Natural killer cell (primary cell): ENCODE data around the gene CIAO3. TPM values are rescaled to one million over a fixed set of nuclear protein-coding genes. Genes with fewer than 3 reads are reported as not detected.

Experiments
- ATAC-seq, 3 donors: fragments of 150-1000 bp in 2 of 3; fragments of 200-7000 bp in 1 of 3; cut with Tn5 transposase; 1 replicate in 1 of 3; 2 replicates in 2 of 3; pipeline ENCODE4 v1.10.0; 2021; ENCODE audit warnings: mild to moderate bottlenecking in 2 of 3, moderate library complexity in 2 of 3
- DNase-seq, 2 donors: peaks; one replicate each; pipeline versions ENCODE4 v3.0.0 to v3.0.0-alpha.2; 2013 to 2021; ENCODE audit warnings: mixed read lengths in 1 of 2
- H3K27ac ChIP-seq: one replicate; pipeline ENCODE4 v1.5.1; 2013; ENCODE audit warnings: mild to moderate bottlenecking, low read length
- H3K27me3 ChIP-seq: one replicate; pipeline ENCODE4 v1.6.1; 2013; ENCODE audit warnings: low read length; ENCODE audit not compliant: control insufficient read depth, insufficient read depth
- H3K36me3 ChIP-seq: one replicate; pipeline ENCODE4 v1.6.1; 2013; ENCODE audit warnings: low read length; ENCODE audit not compliant: control insufficient read depth, insufficient read depth
- H3K4me1 ChIP-seq: one replicate; pipeline ENCODE4 v1.6.1; 2013; ENCODE audit warnings: low read length; ENCODE audit not compliant: control insufficient read depth, insufficient read depth
- H3K4me3 ChIP-seq: one replicate; pipeline ENCODE4 v1.5.1; 2013; ENCODE audit warnings: low read length
- H3K9me3 ChIP-seq: one replicate; pipeline ENCODE4 v1.6.1; 2013; ENCODE audit warnings: low read length; ENCODE audit not compliant: control insufficient read depth, insufficient read depth
- H3K27ac Mint-ChIP-seq, 2 donors: one replicate each; pipeline ENCODE4 v1.8.0; 2022; ENCODE audit warnings: mild to moderate bottlenecking in 2 of 2, mixed read lengths in 2 of 2, moderate library complexity in 1 of 2
- H3K27me3 Mint-ChIP-seq, 2 donors: one replicate each; pipeline ENCODE4 v1.8.0; 2022; ENCODE audit warnings: low read depth in 2 of 2, mixed read lengths in 2 of 2
- H3K36me3 Mint-ChIP-seq: one replicate; pipeline ENCODE4 v1.8.0; 2022; ENCODE audit warnings: mixed read lengths
- H3K4me1 Mint-ChIP-seq, 2 donors: one replicate each; pipeline ENCODE4 v1.8.0; 2022; ENCODE audit warnings: mixed read lengths in 2 of 2
- H3K4me3 Mint-ChIP-seq: one replicate; pipeline ENCODE4 v1.8.0; 2022; ENCODE audit warnings: mild to moderate bottlenecking, moderate library complexity, mixed read lengths
- H3K9me3 Mint-ChIP-seq, 2 donors: one replicate each; pipeline ENCODE4 v1.8.0; 2022; ENCODE audit warnings: mixed read lengths in 2 of 2
- WGBS: methylation state at CpG from one replicate; pipeline ENCODE4 v1.1.7; 2013; ENCODE audit warnings: missing lambda C conversion rate; ENCODE audit not compliant: insufficient coverage; 5-methylcytosine and 5-hydroxymethylcytosine counted together
- intact Hi-C: fragments of 100-400 bp; cut with micrococcal nuclease; formaldehyde crosslinking; loops from one replicate; pipeline ENCODE4 v1.14.2; 2022
- total RNA-seq, 4 donors: library from RNA; stranded (reverse); fragments of 120-200 nt in 1 of 4; gene quantifications; one replicate each; pipeline versions ENCODE4 v1.2.3 to v1.2.4, GENCODE V29; 2013 to 2022
- TF ChIP-seq, protein P1 (sequence below): fragments of 200-600 bp; IDR thresholded peaks from one replicate; pipeline ENCODE4 v1.8.0; 2022; ENCODE audit warnings: antibody characterized with exemption

The CIAO3 gene
- total RNA-seq, 3 donors from 2014 or later (not counting 1 experiment from before 2014, with no cell fraction given), result 36.9 to 39.8 (median 37.5) TPM

DNA sequence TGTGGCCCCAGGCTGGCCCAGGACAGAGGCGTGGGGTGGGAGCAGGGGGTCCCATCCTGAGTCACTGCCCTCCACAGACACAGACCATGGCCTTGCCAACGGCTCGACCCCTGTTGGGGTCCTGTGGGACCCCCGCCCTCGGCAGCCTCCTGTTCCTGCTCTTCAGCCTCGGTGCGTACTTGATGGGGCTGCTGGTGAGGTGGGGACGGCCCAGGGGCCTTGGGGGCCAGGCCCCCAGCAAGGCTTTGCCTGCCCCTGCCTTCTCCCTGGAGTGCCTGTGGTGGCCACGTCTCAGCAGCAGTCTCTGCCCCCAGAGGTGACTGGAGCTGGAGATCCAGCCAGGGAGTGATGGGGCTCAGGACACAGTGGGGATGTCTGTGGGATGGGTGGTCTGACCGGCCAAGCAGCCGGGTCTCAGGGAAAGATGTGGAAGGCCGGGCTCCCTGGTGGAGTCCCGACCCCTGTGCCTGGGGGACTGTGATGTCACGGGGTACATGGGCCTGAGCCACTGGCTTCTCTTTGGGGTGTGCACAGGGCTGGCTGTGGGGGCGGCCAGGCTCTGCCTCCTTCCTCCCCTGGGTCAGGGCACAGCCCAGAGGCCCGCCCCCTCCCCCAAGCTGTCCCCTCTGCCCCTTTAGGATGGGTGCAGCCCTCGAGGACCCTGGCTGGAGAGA lies 21.9 kb upstream of the CIAO3 start:
- no peak overlapping the region for H3K27ac Mint-ChIP-seq
- intact Hi-C loops, result no loop called here
- H3K9me3 ChIP-seq, result no peaks in the 10 kb centered on the region
- TF ChIP-seq, protein P1, sequence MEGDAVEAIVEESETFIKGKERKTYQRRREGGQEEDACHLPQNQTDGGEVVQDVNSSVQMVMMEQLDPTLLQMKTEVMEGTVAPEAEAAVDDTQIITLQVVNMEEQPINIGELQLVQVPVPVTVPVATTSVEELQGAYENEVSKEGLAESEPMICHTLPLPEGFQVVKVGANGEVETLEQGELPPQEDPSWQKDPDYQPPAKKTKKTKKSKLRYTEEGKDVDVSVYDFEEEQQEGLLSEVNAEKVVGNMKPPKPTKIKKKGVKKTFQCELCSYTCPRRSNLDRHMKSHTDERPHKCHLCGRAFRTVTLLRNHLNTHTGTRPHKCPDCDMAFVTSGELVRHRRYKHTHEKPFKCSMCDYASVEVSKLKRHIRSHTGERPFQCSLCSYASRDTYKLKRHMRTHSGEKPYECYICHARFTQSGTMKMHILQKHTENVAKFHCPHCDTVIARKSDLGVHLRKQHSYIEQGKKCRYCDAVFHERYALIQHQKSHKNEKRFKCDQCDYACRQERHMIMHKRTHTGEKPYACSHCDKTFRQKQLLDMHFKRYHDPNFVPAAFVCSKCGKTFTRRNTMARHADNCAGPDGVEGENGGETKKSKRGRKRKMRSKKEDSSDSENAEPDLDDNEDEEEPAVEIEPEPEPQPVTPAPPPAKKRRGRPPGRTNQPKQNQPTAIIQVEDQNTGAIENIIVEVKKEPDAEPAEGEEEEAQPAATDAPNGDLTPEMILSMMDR, result no peak
- peaks cover 0 to 2% of the 10 kb centered on the region in 2 donors for H3K4me1 Mint-ChIP-seq
- H3K36me3 Mint-ChIP-seq, result no peaks in the 10 kb centered on the region
- 86% methylated on average over 17 of the region's 17 CpGs for WGBS
- H3K27me3 ChIP-seq, result no peaks in the 10 kb centered on the region
- H3K4me3 Mint-ChIP-seq, result no peak overlapping the region
- H3K36me3 ChIP-seq, result no peaks in the 10 kb centered on the region
- no peaks in the 10 kb centered on the region for H3K4me1 ChIP-seq
- H3K9me3 Mint-ChIP-seq, result no peaks in the 10 kb centered on the region
- H3K27me3 Mint-ChIP-seq, result peaks cover 0 to 2% of the 10 kb centered on the region in 2 donors
- ATAC-seq, result no peak
- H3K27ac ChIP-seq, result no peak overlapping the region
- no peak overlapping the region for H3K4me3 ChIP-seq
- no peak for DNase-seq

DNA sequence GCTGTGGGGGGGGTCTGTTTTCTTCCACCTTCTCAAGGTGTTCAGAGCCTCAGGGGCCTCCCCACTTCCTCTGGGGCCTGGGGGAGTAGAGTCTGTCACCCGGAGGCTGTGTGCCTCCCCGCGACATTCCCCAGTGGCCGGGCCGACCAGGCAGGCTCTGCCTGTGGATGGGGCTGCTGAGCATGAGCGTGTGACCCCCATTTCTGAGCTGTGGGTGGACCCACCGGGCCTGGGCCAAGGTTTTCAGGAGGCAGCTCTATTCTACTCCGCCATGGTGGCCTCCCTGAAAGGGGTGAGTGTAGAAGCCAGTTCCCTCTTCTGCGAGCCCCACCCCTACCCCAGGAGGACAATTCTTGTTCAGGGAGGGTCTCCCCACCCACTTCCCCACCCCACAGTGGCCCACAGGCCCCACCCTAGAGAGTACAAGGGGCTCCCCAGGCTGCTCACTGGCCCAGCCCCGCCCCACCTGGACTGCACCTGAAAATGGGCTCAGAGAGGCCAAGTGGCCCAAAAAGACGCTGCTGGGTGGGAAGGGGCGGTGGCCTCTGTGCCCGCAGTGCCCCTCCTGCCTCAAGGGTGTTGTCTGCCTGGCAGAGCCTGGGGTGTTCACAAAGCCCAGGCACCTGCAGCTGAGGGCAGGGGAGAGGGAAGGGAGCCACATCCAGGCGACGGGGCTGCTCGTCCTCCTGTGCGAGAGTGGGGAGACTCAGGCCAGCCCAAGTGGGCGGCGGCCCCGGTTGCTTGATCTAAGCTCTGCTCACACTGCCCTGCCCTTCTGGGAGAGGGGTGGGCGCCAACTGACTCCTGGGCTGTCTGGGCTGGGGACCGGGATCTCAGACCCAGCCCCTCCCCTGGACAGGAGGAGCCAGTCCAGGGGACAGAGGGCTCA lies 21.1 kb upstream of the CIAO3 start:
- ATAC-seq, result no peak
- TF ChIP-seq, protein P1, result no peak
- intact Hi-C loops, result no loop called here
- no peaks in the 10 kb centered on the region for H3K36me3 ChIP-seq
- H3K9me3 ChIP-seq, result no peaks in the 10 kb centered on the region
- no peak overlapping the region for H3K4me3 Mint-ChIP-seq
- no peak overlapping the region for H3K4me3 ChIP-seq
- H3K27ac Mint-ChIP-seq, result no peak overlapping the region
- no peaks in the 10 kb centered on the region for H3K9me3 Mint-ChIP-seq
- no peaks in the 10 kb centered on the region for H3K4me1 ChIP-seq
- no peaks in the 10 kb centered on the region for H3K36me3 Mint-ChIP-seq
- H3K4me1 Mint-ChIP-seq, result peaks cover 0 to 5% of the 10 kb centered on the region in 2 donors
- no peak overlapping the region for H3K27ac ChIP-seq
- WGBS, result 85% methylated on average over 22 of the region's 22 CpGs
- peaks cover 0 to 7% of the 10 kb centered on the region in 2 donors for H3K27me3 Mint-ChIP-seq
- no peak for DNase-seq
- no peaks in the 10 kb centered on the region for H3K27me3 ChIP-seq

DNA sequence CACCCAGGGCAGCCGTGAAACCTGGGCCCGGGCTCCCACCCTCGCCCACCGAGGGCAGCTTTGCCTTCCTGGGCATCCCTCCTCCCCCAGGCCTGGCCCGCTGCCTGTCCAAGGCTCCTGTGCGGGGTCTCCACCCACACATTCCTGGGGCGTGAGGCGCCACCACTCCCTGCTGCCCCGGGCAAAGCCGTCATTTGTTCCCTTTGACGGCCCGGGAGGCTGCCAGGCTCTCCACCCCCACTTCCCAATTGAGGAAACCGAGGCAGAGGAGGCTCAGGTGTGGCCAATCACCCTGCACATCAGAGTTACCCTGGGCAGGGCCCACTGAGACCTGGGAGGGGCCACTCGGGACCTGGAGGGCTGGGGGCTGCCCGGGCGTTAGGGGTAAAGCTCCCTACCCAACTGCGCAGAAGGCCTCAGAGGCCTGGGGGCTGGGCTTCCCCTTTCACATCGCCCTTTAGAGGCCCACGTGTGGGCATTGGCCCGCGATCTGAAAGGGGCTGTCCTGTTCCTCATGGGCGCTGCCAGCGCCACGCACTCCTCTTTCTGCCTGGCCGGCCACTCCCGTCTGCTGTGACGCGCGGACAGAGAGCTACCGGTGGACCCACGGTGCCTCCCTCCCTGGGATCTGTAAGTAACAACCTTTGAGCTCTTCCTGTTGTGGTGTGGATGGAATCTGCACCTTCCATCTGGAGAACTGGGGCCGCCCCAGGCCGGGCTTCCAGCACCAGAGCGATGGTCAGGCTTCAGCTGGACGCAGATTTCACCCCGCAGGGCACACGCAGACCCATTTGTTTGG lies 19.9 kb upstream of the CIAO3 start, which contains the start of gene MSLN:
Gene MSLN, plus strand, starts transcription at position 190 of the 799 bp plus-strand sequence. CDS start 1,947 bp downstream, outside the sequence.
- Mint-ChIP-seq H3K27ac (no peak within 1 kb of the TSS), H3K4me1 (peaks cover 0 to 5% of the 10 kb centered on the region in 2 donors), H3K9me3 (no peaks in the 10 kb centered on the region), H3K4me3 (no peak within 1 kb of the TSS), H3K27me3 (peaks cover 3 to 14% of the 10 kb centered on the region in 2 donors), H3K36me3 (no peaks in the 10 kb centered on the region)
- no peak for DNase-seq
- ATAC-seq, result no peak
- Histone ChIP-seq H3K27ac (no peak within 1 kb of the TSS), H3K4me1 (no peaks in the 10 kb centered on the region), H3K4me3 (no peak within 1 kb of the TSS), H3K9me3 (no peaks in the 10 kb centered on the region), H3K36me3 (no peaks in the 10 kb centered on the region), H3K27me3 (no peaks in the 10 kb centered on the region)
- TF ChIP-seq, protein P1, result no peak
- 87% methylated on average over 37 of the region's 37 CpGs for WGBS
- intact Hi-C loops, result no loop called here
